Calu3 (cell line): Measurements from ENCODE around the gene TTLL7. TPM values are rescaled to one million over a fixed set of nuclear protein-coding genes. Genes with fewer than 3 reads are reported as not detected.

Experiments
- BruUV-seq: library from RNA; stranded (reverse); fragments of 400-500 nt; replicated peaks from 2 replicates; lab custom pipeline; 2021; lab: Mats Ljungman, UMichigan
- CTCF ChIA-PET: fragments of 300-600 bp; sonication (Branson Sonifier 250); formaldehyde crosslinking; loops from one replicate; lab custom pipeline; 2022; ENCODE audit warnings: antibody characterized with exemption; lab: Charles Lee
- DNase-seq: peaks from one replicate; pipeline ENCODE4 v3.0.0; 2022
- H3K27ac Mint-ChIP-seq: one replicate; pipeline ENCODE4 v1.8.0; 2022; ENCODE audit warnings: mixed read lengths; ENCODE audit not compliant: unreplicated experiment
- H3K27me3 Mint-ChIP-seq: one replicate; pipeline ENCODE4 v1.8.0; 2022; ENCODE audit warnings: mixed read lengths; ENCODE audit not compliant: unreplicated experiment
- H3K36me3 Mint-ChIP-seq: one replicate; pipeline ENCODE4 v1.8.0; 2022; ENCODE audit warnings: mild to moderate bottlenecking, moderate library complexity, mixed read lengths; ENCODE audit not compliant: insufficient read depth, unreplicated experiment
- H3K4me1 Mint-ChIP-seq: one replicate; pipeline ENCODE4 v1.8.0; 2022; ENCODE audit warnings: mild to moderate bottlenecking, low read depth, mixed read lengths; ENCODE audit not compliant: unreplicated experiment
- H3K4me3 Mint-ChIP-seq: one replicate; pipeline ENCODE4 v1.8.0; 2022; ENCODE audit warnings: mild to moderate bottlenecking, low read depth, moderate library complexity, mixed read lengths; ENCODE audit not compliant: unreplicated experiment
- H3K9me3 Mint-ChIP-seq: one replicate; pipeline ENCODE4 v1.8.0; 2022; ENCODE audit warnings: low read depth, mixed read lengths; ENCODE audit not compliant: unreplicated experiment
- intact Hi-C: fragments of 100-400 bp; cut with micrococcal nuclease; formaldehyde crosslinking; loops from one replicate; pipeline ENCODE4 v1.10.0; 2022; ENCODE audit not compliant: unreplicated experiment
- total RNA-seq: library from RNA; stranded (reverse); gene quantifications from 2 replicates; pipeline ENCODE4 v1.2.3, GENCODE V29; 2022
- TF ChIP-seq, protein P1 (sequence below): fragments of 200-600 bp; IDR thresholded peaks from one replicate; pipeline ENCODE4 v1.8.0; 2022; ENCODE audit warnings: antibody characterized with exemption; ENCODE audit not compliant: unreplicated experiment

TTLL7 gene
- total RNA-seq, 1 experiment from 2014 or later = 4.6 TPM

DNA sequence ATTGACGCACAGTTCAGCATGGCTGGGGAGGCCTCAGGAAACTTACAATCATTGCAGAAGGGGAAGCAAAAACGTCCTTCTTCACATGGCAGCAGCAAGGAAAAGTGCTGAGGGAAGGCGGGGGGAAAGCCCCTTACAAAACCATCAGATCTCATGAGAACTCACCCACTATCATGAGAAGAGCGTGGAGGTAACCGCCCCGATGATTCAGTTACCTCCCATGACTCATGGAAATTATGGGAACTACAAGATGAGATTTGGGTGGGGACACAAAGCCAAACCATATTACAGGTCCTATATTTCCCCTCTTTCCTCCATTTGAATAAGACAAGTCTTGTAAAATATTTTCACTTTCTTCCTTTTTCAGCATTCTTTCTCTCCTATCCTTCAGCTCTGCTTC is 7.7 kb upstream of the TTLL7 start:
- H3K4me3 Mint-ChIP-seq = no peak overlapping the region
- H3K9me3 Mint-ChIP-seq = peaks cover 2% of the 10 kb centered on the region
- H3K36me3 Mint-ChIP-seq = no peaks in the 10 kb centered on the region
- DNase-seq = no peak
- BruUV-seq = no TSS peak
- TF ChIP-seq, protein P1, sequence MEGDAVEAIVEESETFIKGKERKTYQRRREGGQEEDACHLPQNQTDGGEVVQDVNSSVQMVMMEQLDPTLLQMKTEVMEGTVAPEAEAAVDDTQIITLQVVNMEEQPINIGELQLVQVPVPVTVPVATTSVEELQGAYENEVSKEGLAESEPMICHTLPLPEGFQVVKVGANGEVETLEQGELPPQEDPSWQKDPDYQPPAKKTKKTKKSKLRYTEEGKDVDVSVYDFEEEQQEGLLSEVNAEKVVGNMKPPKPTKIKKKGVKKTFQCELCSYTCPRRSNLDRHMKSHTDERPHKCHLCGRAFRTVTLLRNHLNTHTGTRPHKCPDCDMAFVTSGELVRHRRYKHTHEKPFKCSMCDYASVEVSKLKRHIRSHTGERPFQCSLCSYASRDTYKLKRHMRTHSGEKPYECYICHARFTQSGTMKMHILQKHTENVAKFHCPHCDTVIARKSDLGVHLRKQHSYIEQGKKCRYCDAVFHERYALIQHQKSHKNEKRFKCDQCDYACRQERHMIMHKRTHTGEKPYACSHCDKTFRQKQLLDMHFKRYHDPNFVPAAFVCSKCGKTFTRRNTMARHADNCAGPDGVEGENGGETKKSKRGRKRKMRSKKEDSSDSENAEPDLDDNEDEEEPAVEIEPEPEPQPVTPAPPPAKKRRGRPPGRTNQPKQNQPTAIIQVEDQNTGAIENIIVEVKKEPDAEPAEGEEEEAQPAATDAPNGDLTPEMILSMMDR = no peak
- intact Hi-C loops = no loop called here
- no peak overlapping the region for H3K27ac Mint-ChIP-seq
- peaks cover under 1% of the 10 kb centered on the region for H3K27me3 Mint-ChIP-seq
- H3K4me1 Mint-ChIP-seq = no peaks in the 10 kb centered on the region
- CTCF ChIA-PET = no interaction called here

DNA sequence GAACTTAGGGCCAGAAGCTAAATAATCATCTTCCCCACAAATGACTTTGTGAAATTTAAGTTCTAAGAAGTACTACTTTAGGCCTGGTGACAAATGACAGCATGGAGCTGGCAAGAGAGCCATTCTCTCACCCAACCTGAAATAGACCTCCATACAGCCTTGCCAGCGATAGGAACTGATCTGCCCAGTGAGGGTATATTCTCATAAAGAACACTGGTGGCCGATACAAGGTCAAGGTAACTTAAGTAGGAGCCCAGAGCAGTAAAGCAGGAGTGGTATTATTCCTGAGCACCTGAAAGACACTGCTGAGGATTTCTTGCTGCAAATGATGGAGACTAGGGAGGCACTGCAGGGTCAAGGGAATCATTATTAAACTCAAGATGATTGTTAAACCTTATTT is 2.6 kb upstream of the TTLL7 start:
- CTCF ChIA-PET = no interaction called here

DNA sequence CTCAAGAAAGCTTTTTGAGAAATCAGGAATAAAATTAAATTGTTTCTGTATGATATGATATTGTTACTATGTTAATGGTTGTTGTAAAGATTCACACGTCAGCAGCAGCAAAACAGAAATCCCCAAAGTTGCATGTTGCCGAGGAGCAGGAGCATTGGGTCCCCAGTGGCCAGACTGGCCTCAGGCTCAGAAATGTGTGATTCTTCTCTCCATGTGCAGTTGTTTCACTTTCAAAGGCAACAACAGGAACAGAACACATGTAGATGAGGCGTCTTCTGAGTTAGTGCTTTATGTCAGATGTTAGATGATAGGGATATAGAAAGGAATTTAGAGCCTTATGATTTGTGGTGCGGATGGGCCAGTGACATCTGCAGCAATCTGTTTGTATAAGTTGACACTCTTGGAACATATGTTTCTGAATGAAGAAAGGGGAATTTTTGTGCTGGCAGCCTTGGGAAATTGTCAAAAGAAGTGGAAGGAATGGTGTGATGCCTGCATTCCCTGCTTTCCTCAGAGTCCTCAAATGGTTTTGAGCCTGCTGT is 2.1 kb upstream of the TTLL7 start:
- Mint-ChIP-seq H3K27me3 (peaks cover 35% of the 10 kb centered on the region), H3K4me1 (peaks cover 24% of the 10 kb centered on the region), H3K9me3 (no peaks in the 10 kb centered on the region), H3K4me3 (no peak overlapping the region), H3K36me3 (peaks cover 16% of the 10 kb centered on the region), H3K27ac (no peak overlapping the region)
- CTCF ChIA-PET = no interaction called here
- TF ChIP-seq, protein P1 = no peak
- no TSS peak for BruUV-seq
- intact Hi-C loops = no loop called here
- no peak for DNase-seq

More for the DNA sequence above, 2.6 kb upstream of the TTLL7 start:
- no peak for DNase-seq
- Mint-ChIP-seq H3K4me3 (no peak overlapping the region), H3K27ac (no peak overlapping the region), H3K4me1 (peaks cover 19% of the 10 kb centered on the region), H3K9me3 (no peaks in the 10 kb centered on the region), H3K36me3 (peaks cover 16% of the 10 kb centered on the region), H3K27me3 (peaks cover 35% of the 10 kb centered on the region)
- TF ChIP-seq, protein P1 = no peak
- no TSS peak for BruUV-seq
- intact Hi-C loops = no loop called here

DNA sequence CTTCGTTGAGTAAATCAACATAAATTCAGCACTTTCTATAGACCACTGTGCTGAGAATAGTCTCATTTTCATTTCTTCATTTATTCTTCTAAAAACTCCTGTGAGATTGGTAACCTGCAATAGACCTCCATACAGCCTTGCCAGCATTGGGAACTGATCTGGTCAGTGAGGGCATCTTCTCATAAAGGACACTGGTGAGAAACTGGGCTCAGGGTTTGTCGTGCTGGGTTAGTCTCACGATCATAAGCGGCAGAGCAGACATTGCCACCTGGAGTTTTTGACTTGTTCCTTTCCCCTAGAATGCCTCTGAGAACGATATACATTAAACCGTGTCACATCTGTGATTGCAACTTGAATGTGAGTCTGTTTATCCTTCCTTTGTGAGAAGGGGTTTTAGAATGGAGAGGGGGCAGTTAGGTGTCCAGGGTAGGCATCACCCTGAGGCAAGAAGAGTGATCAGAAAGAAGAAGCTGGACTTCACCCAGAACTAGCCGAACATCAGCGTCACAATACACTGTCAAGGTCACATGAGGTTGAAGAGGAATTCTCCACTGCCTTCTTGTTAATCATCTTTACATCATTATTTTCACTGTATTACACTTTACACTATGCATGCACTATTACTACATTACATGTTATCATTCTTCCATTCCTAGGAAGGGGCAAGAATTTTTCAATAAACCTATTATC is 1.4 kb upstream of the TTLL7 start:
- H3K27ac Mint-ChIP-seq = no peak overlapping the region
- CTCF ChIA-PET = no interaction called here
- peak overlapping the region; percentile 84 for H3K4me3 Mint-ChIP-seq
- intact Hi-C loops = no loop called here
- no TSS peak for BruUV-seq
- H3K27me3 Mint-ChIP-seq = peaks cover 35% of the 10 kb centered on the region
- TF ChIP-seq, protein P1 = no peak
- no peak for DNase-seq
- peaks cover 16% of the 10 kb centered on the region for H3K36me3 Mint-ChIP-seq
- peaks cover 25% of the 10 kb centered on the region for H3K4me1 Mint-ChIP-seq
- H3K9me3 Mint-ChIP-seq = no peaks in the 10 kb centered on the region
